ENCODE data around the gene YWHAG.

- no peak for TF ChIP-seq MEF2A (IDR thresholded peaks at IDR 0.05; ENCODE audit: borderline replicate concordance, low read depth)
- no peak for TF ChIP-seq MAX (IDR thresholded peaks at IDR 0.05; ENCODE audit: low read depth)
- TF ChIP-seq POLR2AphosphoS5 (IDR thresholded peaks at IDR 0.05; ENCODE audit: low read depth, low read length), result no peak
- no peak for TF ChIP-seq REST (IDR thresholded peaks at IDR 0.05; ENCODE audit: low read depth, low read length)
- no peak for TF ChIP-seq USF2 (IDR thresholded peaks at IDR 0.05; ENCODE audit: borderline replicate concordance, low read depth, low read length)
- TF ChIP-seq EP300 (IDR thresholded peaks at IDR 0.05; ENCODE audit: borderline replicate concordance in 1 of 2, low read depth in 1 of 2, low read length in 1 of 2), result no peak
- TF ChIP-seq YY1 (IDR thresholded peaks at IDR 0.05; ENCODE audit: low read depth), result no peak
- TF ChIP-seq CTCF (IDR thresholded peaks at IDR 0.05), result no peak
- TF ChIP-seq CHD2 (IDR thresholded peaks at IDR 0.05; ENCODE audit: low read length, partially characterized antibody), result no peak
- no peak for TF ChIP-seq FOXM1 (IDR thresholded peaks at IDR 0.05; ENCODE audit: low read depth)
- no peak for TF ChIP-seq RAD21 (IDR thresholded peaks at IDR 0.05; ENCODE audit: low read length)
- no peak for TF ChIP-seq JUND (IDR thresholded peaks at IDR 0.05)
- no peak for TF ChIP-seq TAF1 (IDR thresholded peaks at IDR 0.05; ENCODE audit: borderline replicate concordance, low read depth, low read length)
- TF ChIP-seq RCOR1 (IDR thresholded peaks at IDR 0.05; ENCODE audit: low read length), result no peak
These were observed 22.7 kb downstream of the YWHAG start for GRCh38 chr7:76336094-76336493.

Data from SK-N-SH (cell line).